Measurements from ENCODE around the gene SMIM1. TPM values are rescaled to one million over a fixed set of nuclear protein-coding genes. Genes with fewer than 3 reads are reported as not detected.

Gene SMIM1
- polyA plus RNA-seq, 3 donors, result 1.1 to 2.7 (median 1.4) TPM

DNA sequence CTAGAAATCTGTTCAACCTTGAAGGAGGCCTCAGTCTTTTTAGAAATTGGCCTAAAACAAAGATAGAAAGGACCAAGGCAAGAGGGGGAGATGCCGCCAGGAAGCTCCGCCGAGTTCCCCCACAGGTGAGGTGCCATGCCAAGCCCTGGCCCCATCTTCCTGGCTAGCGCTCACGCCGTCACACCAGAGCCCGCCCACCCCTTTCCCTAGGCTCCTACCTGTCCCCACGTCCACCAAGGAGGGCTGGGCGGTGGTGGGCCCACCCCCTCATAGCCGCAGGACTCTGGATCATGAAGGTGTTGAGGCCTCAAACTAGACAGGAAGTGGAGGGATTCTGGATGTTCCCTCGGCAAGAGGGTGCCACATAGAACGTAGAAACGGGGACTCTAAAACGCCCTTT, 35.8 kb upstream of the SMIM1 start:
- 100% methylated on average over 6 of the region's 14 CpGs for WGBS (ENCODE audit: insufficient coverage)
- no peak overlapping the region for H3K4me2 ChIP-seq (replicated peaks; ENCODE audit: extremely low read depth, low read length, poor library complexity, severe bottlenecking)
- Mint-ChIP-seq H3K4me1 (no peaks in the 10 kb centered on the region), H3K27ac (no peak overlapping the region), H3K9me3 (no peaks in the 10 kb centered on the region), H3K27me3 (ENCODE audit: low read depth in 3 of 3) (peaks cover 0 to 5% (median 2%) of the 10 kb centered on the region in 3 donors), H3K36me3 (peaks cover 21 to 23% of the 10 kb centered on the region in 2 donors), H3K4me3 (no peak overlapping the region)
- no peak overlapping the region for H3K9ac ChIP-seq (ENCODE audit: insufficient read depth, low read length, poor library complexity, severe bottlenecking)
- H3K27me3 ChIP-seq (ENCODE audit: control insufficient read depth in 2 of 2, insufficient read depth in 2 of 2, low read length in 2 of 2), result no peaks in the 10 kb centered on the region
- DNase-seq, result no peak
- H3K36me3 ChIP-seq (replicated peaks in 1 of 2; ENCODE audit: control insufficient read depth in 1 of 2, insufficient read depth in 2 of 2, low read length in 2 of 2), result peaks cover 7 to 39% of the 10 kb centered on the region in 2 donors
- TF ChIP-seq, protein P1, sequence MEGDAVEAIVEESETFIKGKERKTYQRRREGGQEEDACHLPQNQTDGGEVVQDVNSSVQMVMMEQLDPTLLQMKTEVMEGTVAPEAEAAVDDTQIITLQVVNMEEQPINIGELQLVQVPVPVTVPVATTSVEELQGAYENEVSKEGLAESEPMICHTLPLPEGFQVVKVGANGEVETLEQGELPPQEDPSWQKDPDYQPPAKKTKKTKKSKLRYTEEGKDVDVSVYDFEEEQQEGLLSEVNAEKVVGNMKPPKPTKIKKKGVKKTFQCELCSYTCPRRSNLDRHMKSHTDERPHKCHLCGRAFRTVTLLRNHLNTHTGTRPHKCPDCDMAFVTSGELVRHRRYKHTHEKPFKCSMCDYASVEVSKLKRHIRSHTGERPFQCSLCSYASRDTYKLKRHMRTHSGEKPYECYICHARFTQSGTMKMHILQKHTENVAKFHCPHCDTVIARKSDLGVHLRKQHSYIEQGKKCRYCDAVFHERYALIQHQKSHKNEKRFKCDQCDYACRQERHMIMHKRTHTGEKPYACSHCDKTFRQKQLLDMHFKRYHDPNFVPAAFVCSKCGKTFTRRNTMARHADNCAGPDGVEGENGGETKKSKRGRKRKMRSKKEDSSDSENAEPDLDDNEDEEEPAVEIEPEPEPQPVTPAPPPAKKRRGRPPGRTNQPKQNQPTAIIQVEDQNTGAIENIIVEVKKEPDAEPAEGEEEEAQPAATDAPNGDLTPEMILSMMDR (IDR thresholded peaks at IDR 0.05), result no peak
- H3K4me1 ChIP-seq (ENCODE audit: control insufficient read depth in 1 of 2, insufficient read depth in 2 of 2, low read length in 2 of 2), result no peaks in the 10 kb centered on the region
- no peak overlapping the region for H2AFZ ChIP-seq (ENCODE audit: insufficient read depth, low read depth, low read length, poor library complexity, severe bottlenecking)
- intact Hi-C loops (cut with micrococcal nuclease), result no loop called here
- H4K20me1 ChIP-seq (ENCODE audit: insufficient read depth, low read length), result no peaks in the 10 kb centered on the region
- no peak overlapping the region for H3K27ac ChIP-seq (ENCODE audit: low read depth in 1 of 2, low read length in 2 of 2)
- no peaks in the 10 kb centered on the region for H3K79me2 ChIP-seq (ENCODE audit: insufficient read depth, low read length)
- no peaks in the 10 kb centered on the region for H3K9me3 ChIP-seq (replicated peaks in 1 of 2; ENCODE audit: control insufficient read depth in 1 of 2, insufficient read depth in 1 of 2, low read length in 2 of 2)
- no peak overlapping the region for H3K4me3 ChIP-seq (replicated peaks in 1 of 3; ENCODE audit: low read depth in 2 of 3, low read length in 3 of 3)

GRCh38 chr1:3738943-3739342, 33.6 kb upstream of the SMIM1 start:
- peaks cover 8% of the 10 kb centered on the region for H3K4me1 Mint-ChIP-seq
- Histone ChIP-seq H3K9ac (ENCODE audit: insufficient read depth, low read length, poor library complexity, severe bottlenecking) (no peak overlapping the region), H3K4me1 (ENCODE audit: control insufficient read depth in 1 of 2, insufficient read depth in 2 of 2, low read length in 2 of 2) (peaks cover 0 to 6% of the 10 kb centered on the region in 2 donors), H3K36me3 (replicated peaks in 1 of 2; ENCODE audit: control insufficient read depth in 1 of 2, insufficient read depth in 2 of 2, low read length in 2 of 2) (peaks cover 13 to 49% of the 10 kb centered on the region in 2 donors), H3K79me2 (ENCODE audit: insufficient read depth, low read length) (no peaks in the 10 kb centered on the region), H3K27me3 (ENCODE audit: control insufficient read depth in 2 of 2, insufficient read depth in 2 of 2, low read length in 2 of 2) (no peaks in the 10 kb centered on the region), H3K4me2 (replicated peaks; ENCODE audit: extremely low read depth, low read length, poor library complexity, severe bottlenecking) (no peak overlapping the region), H3K4me3 (replicated peaks in 1 of 3; ENCODE audit: low read depth in 2 of 3, low read length in 3 of 3) (no peak overlapping the region), H3K9me3 (replicated peaks in 1 of 2; ENCODE audit: control insufficient read depth in 1 of 2, insufficient read depth in 1 of 2, low read length in 2 of 2) (no peaks in the 10 kb centered on the region), H4K20me1 (ENCODE audit: insufficient read depth, low read length) (no peaks in the 10 kb centered on the region), H2AFZ (ENCODE audit: insufficient read depth, low read depth, low read length, poor library complexity, severe bottlenecking) (no peak overlapping the region), H3K27ac (ENCODE audit: low read depth in 1 of 2, low read length in 2 of 2) (no peak overlapping the region)
- no peaks in the 10 kb centered on the region for H3K27me3 Mint-ChIP-seq (ENCODE audit: low read depth in 3 of 3)
- no peak overlapping the region for H3K4me3 Mint-ChIP-seq
- TF ChIP-seq, protein P1 (IDR thresholded peaks at IDR 0.05), result no peak
- no peak for DNase-seq
- intact Hi-C loops (cut with micrococcal nuclease), result no loop called here
- WGBS (ENCODE audit: insufficient coverage), result 95% methylated on average over 11 of the region's 12 CpGs
- no peaks in the 10 kb centered on the region for H3K9me3 Mint-ChIP-seq
- no peak overlapping the region for H3K27ac Mint-ChIP-seq
- H3K36me3 Mint-ChIP-seq, result peaks cover 28 to 37% of the 10 kb centered on the region in 2 donors
